SU-DHL-6 (cell line): ENCODE data around the gene EPHA5.

Source experiments
- H2AFZ ChIP-seq: fragments of 200-600 bp; sonication (generic); 2 replicates; pipeline ENCODE4 v1.6.1; 2014; ENCODE audit warnings: low read depth, mild to moderate bottlenecking, moderate library complexity, mixed read lengths, antibody characterized with exemption, low read length; ENCODE audit not compliant: severe bottlenecking
- H3F3A ChIP-seq: fragments of 200-600 bp; shearing (Covaris generic); 2 replicates; pipeline ENCODE4 v1.6.0; 2016; ENCODE audit warnings: antibody characterized with exemption, mild to moderate bottlenecking; ENCODE audit not compliant: insufficient read depth
- H3K27ac ChIP-seq: fragments of 200-600 bp; sonication (generic); 2 replicates; pipeline ENCODE4 v1.5.1; 2016; ENCODE audit warnings: low read depth, mild to moderate bottlenecking, low read length, moderate library complexity, mixed read lengths
- H3K27me3 ChIP-seq: fragments of 200-600 bp; sonication (generic), shearing (Covaris generic); 2 replicates; pipeline ENCODE4 v1.6.0; 2014; ENCODE audit warnings: mild to moderate bottlenecking, low read length
- H3K36me3 ChIP-seq: fragments of 200-600 bp; sonication (generic); 2 replicates; pipeline ENCODE4 v1.6.1; 2014; ENCODE audit warnings: mild to moderate bottlenecking, low read length, mixed read lengths
- H3K4me2 ChIP-seq: fragments of 300-600, 200-600 bp; shearing (Covaris generic), sonication (generic); 2 replicates; pipeline ENCODE4 v1.6.0; 2014; ENCODE audit warnings: low read length, low read depth, mild to moderate bottlenecking; ENCODE audit not compliant: poor library complexity, severe bottlenecking
- H3K4me3 ChIP-seq: fragments of 200-600 bp; sonication (generic); 2 replicates; pipeline ENCODE4 v1.5.1; 2014; ENCODE audit warnings: antibody characterized with exemption, low read length, mild to moderate bottlenecking, mixed read lengths; ENCODE audit not compliant: insufficient read depth, poor library complexity, severe bottlenecking
- H3K79me2 ChIP-seq: fragments of 200-600 bp; sonication (generic); 2 replicates; pipeline ENCODE4 v1.6.1; 2014; ENCODE audit warnings: mild to moderate bottlenecking, low read length, moderate library complexity; ENCODE audit not compliant: insufficient read depth
- H3K9ac ChIP-seq: fragments of 200-600 bp; sonication (generic); 2 replicates; pipeline ENCODE4 v1.7.0; 2014; ENCODE audit warnings: mild to moderate bottlenecking, low read length
- H3K9me2 ChIP-seq: fragments of 200-600 bp; sonication (generic); replicated peaks from 2 replicates; pipeline ENCODE4 v1.6.1; 2014; ENCODE audit warnings: low read length; ENCODE audit not compliant: insufficient read depth
- H3K9me3 ChIP-seq: fragments of 200-600 bp; sonication (generic); 2 replicates; pipeline ENCODE4 v1.6.1; 2014; ENCODE audit warnings: low read length, mixed read lengths; ENCODE audit not compliant: insufficient read depth
- H4K20me1 ChIP-seq: fragments of 200-600 bp; sonication (generic); 2 replicates; pipeline ENCODE4 v1.6.1; 2014; ENCODE audit warnings: low read depth, mild to moderate bottlenecking, antibody characterized with exemption, low read length, moderate library complexity, mixed read lengths
- CTCF ChIP-seq: fragments of 200-600 bp; sonication (generic); IDR thresholded peaks from one replicate; pipeline ENCODE4 v1.5.1; 2017; ENCODE audit warnings: antibody characterized with exemption, mild to moderate bottlenecking, low read length, moderate library complexity; ENCODE audit not compliant: insufficient read depth, poor library complexity, severe bottlenecking
- EZH2phosphoT487 ChIP-seq: fragments of 200-600 bp; sonication (generic), shearing (Covaris generic); conservative IDR thresholded peaks from 2 replicates; pipeline ENCODE4 v1.6.1; 2018; ENCODE audit warnings: mild to moderate bottlenecking, antibody characterized with exemption, low read length, moderate library complexity, mixed read lengths

EPHA5 gene

GRCh38 chr4:65391382-65391781 is 278.9 kb downstream of the EPHA5 start:
- Histone ChIP-seq H3F3A (no peaks in the 10 kb centered on the region), H3K9me3 (no peaks in the 10 kb centered on the region), H3K27ac (no peak overlapping the region), H3K27me3 (no peaks in the 10 kb centered on the region), H3K9ac (no peak overlapping the region), H3K79me2 (no peaks in the 10 kb centered on the region), H3K4me2 (no peak overlapping the region), H4K20me1 (no peaks in the 10 kb centered on the region), H3K4me3 (no peak overlapping the region), H3K9me2 (no peaks in the 10 kb centered on the region), H3K36me3 (no peaks in the 10 kb centered on the region), H2AFZ (no peak overlapping the region)
- TF ChIP-seq CTCF (no peak), EZH2phosphoT487 (no peak)

- Histone ChIP-seq H3K27ac (no peak overlapping the region), H2AFZ (no peak overlapping the region), H3F3A (no peaks in the 10 kb centered on the region), H3K4me3 (no peak overlapping the region), H4K20me1 (no peaks in the 10 kb centered on the region), H3K9me3 (no peaks in the 10 kb centered on the region), H3K27me3 (no peaks in the 10 kb centered on the region), H3K36me3 (no peaks in the 10 kb centered on the region), H3K9ac (no peak overlapping the region), H3K4me2 (no peak overlapping the region), H3K79me2 (no peaks in the 10 kb centered on the region), H3K9me2 (no peaks in the 10 kb centered on the region)
- no peak for TF ChIP-seq CTCF
- TF ChIP-seq EZH2phosphoT487 = no peak
These were observed 283.4 kb downstream of the EPHA5 start for GRCh38 chr4:65386927-65387326.

- TF ChIP-seq CTCF (no peak), EZH2phosphoT487 (no peak)
- H3K27ac ChIP-seq = no peak overlapping the region
- no peaks in the 10 kb centered on the region for H3F3A ChIP-seq
- H2AFZ ChIP-seq = no peak overlapping the region
- no peaks in the 10 kb centered on the region for H3K79me2 ChIP-seq
- no peaks in the 10 kb centered on the region for H3K9me2 ChIP-seq
- no peaks in the 10 kb centered on the region for H4K20me1 ChIP-seq
- no peaks in the 10 kb centered on the region for H3K9me3 ChIP-seq
- H3K36me3 ChIP-seq = no peaks in the 10 kb centered on the region
- H3K9ac ChIP-seq = no peak overlapping the region
- H3K4me2 ChIP-seq = no peak overlapping the region
- no peaks in the 10 kb centered on the region for H3K27me3 ChIP-seq
- no peak overlapping the region for H3K4me3 ChIP-seq
These were observed 286.5 kb downstream of the EPHA5 start for GRCh38 chr4:65383589-65384305.
